CD4-positive, alpha-beta T cell (primary cell): ENCODE data around the gene RSBN1. TPM values are rescaled to one million over a fixed set of nuclear protein-coding genes. Genes with fewer than 3 reads are reported as not detected.

Source experiments
- ATAC-seq: fragments of 200-7000 bp; cut with Tn5 transposase; one replicate; pipeline ENCODE4 v1.10.0; 2022; ENCODE audit warnings: mild to moderate bottlenecking; ENCODE audit not compliant: poor library complexity
- CTCF ChIA-PET: fragments of 350-600 bp; sonication (Branson Sonifier 250); formaldehyde crosslinking; loops from one replicate; lab custom pipeline; 2021; ENCODE audit warnings: antibody characterized with exemption, inconsistent platforms; lab: Charles Lee
- POLR2A ChIA-PET: fragments of 350-600 bp; sonication (Branson Sonifier 250); formaldehyde crosslinking; loops from one replicate; lab custom pipeline; 2021; ENCODE audit warnings: antibody characterized with exemption, inconsistent platforms; lab: Charles Lee
- DNase-seq, 14 experiments: peaks; one replicate each; pipeline ENCODE4 v3.0.0-alpha.2; 2013 to 2020; ENCODE audit warnings: mixed read lengths in 2 of 14
- H3K27ac ChIP-seq, 2 donors: one replicate each; pipeline versions ENCODE4 v1.5.1 to v1.7.0; 2013; ENCODE audit warnings: low read length in 2 of 2, low read depth in 1 of 2, mild to moderate bottlenecking in 1 of 2
- H3K27me3 ChIP-seq, 2 experiments: 1 replicate in 1 of 2; 2 replicates in 1 of 2; pipeline versions ENCODE4 v1.6.1 to v1.7.0; 2013; ENCODE audit warnings: low read length in 2 of 2, control low read depth in 1 of 2, mild to moderate bottlenecking in 1 of 2, moderate library complexity in 1 of 2; ENCODE audit not compliant: insufficient read depth in 2 of 2, control insufficient read depth in 1 of 2
- H3K36me3 ChIP-seq: one replicate; pipeline ENCODE4 v1.6.1; 2013; ENCODE audit warnings: low read length, control low read depth; ENCODE audit not compliant: insufficient read depth
- H3K4me1 ChIP-seq: one replicate; pipeline ENCODE4 v1.6.1; 2013; ENCODE audit warnings: low read length, control low read depth; ENCODE audit not compliant: insufficient read depth
- H3K4me3 ChIP-seq: one replicate; pipeline ENCODE4 v1.5.1; 2013; ENCODE audit warnings: mild to moderate bottlenecking, low read length, moderate library complexity
- H3K9me3 ChIP-seq, 2 experiments: 1 replicate in 1 of 2; 2 replicates in 1 of 2; pipeline versions ENCODE4 v1.6.1 to v1.7.0; 2013; ENCODE audit warnings: low read length in 2 of 2, mild to moderate bottlenecking in 2 of 2, control low read depth in 1 of 2, moderate library complexity in 1 of 2; ENCODE audit not compliant: control insufficient read depth in 1 of 2, insufficient read depth in 1 of 2
- H3K27ac Mint-ChIP-seq: one replicate; pipeline ENCODE4 v1.8.0; 2020; ENCODE audit warnings: mixed read lengths
- H3K27me3 Mint-ChIP-seq: one replicate; pipeline ENCODE4 v1.8.0; 2021; ENCODE audit warnings: mixed read lengths
- H3K36me3 Mint-ChIP-seq: one replicate; pipeline ENCODE4 v1.8.0; 2021; ENCODE audit warnings: low read depth, mixed read lengths
- H3K4me1 Mint-ChIP-seq: one replicate; pipeline ENCODE4 v1.8.0; 2021; ENCODE audit warnings: low read depth, mixed read lengths
- H3K4me3 Mint-ChIP-seq: one replicate; pipeline ENCODE4 v1.8.0; 2020; ENCODE audit warnings: mild to moderate bottlenecking, mixed read lengths
- H3K9me3 Mint-ChIP-seq: one replicate; pipeline ENCODE4 v1.8.0; 2020; ENCODE audit warnings: mixed read lengths
- CTCF ChIP-seq: fragments of 200-600 bp; IDR thresholded peaks from one replicate; pipeline ENCODE4 v1.8.0; 2022; ENCODE audit warnings: antibody characterized with exemption, mild to moderate bottlenecking
- intact Hi-C, 2 experiments: fragments of 100-400 bp; cut with DNase I in 1 of 2; cut with micrococcal nuclease in 1 of 2; formaldehyde crosslinking; loops; one replicate each; pipeline versions ENCODE4 v1.15.1 to v1.9.0; 2023 to 2025; cut with DNase I, micrococcal nuclease
- total RNA-seq, 174 experiments: library from RNA in 2 of 174; stranded (reverse) in 2 of 174; gene quantifications; one replicate each; pipeline ENCODE4 v1.2.3 and lab custom pipeline; 2021 to 2026

RSBN1 gene
- total RNA-seq, 2 experiments from 2014 or later, result 44.2 to 44.6 TPM

GRCh38 chr1:113792986-113793385 is 19.3 kb downstream of the RSBN1 start:
- H3K27me3 ChIP-seq, result no peaks in the 10 kb centered on the region
- ChIA-PET POLR2A (interaction anchor here (1.4 to 1.7 kb wide), 4 partner anchors 9 to 19 kb away, joined by 3 to 11 read pairs (median 8); partner anchors contain the start of gene RSBN1), CTCF (interaction anchor here (1.1 kb wide), 1 partner anchor 720 kb away, joined by 3 read pairs; the partner anchor contains the start of gene LRIG2)
- H3K4me1 ChIP-seq, result peaks cover 20% of the 10 kb centered on the region
- H3K27ac Mint-ChIP-seq, result peak overlapping the region; percentile 70
- no peak overlapping the region for H3K4me3 ChIP-seq
- no peaks in the 10 kb centered on the region for H3K27me3 Mint-ChIP-seq
- intact Hi-C loops, result no loop called here
- DNase-seq (no peak), ATAC-seq (no peak)
- H3K36me3 ChIP-seq, result peaks cover 35% of the 10 kb centered on the region
- H3K4me3 Mint-ChIP-seq, result no peak overlapping the region
- H3K9me3 Mint-ChIP-seq, result no peaks in the 10 kb centered on the region
- TF ChIP-seq CTCF, result no peak
- peaks cover 79% of the 10 kb centered on the region for H3K36me3 Mint-ChIP-seq
- peak overlapping the region in 1 of 2 donors; percentile 61 for H3K27ac ChIP-seq
- H3K4me1 Mint-ChIP-seq, result peaks cover 92% of the 10 kb centered on the region
- no peaks in the 10 kb centered on the region for H3K9me3 ChIP-seq

GRCh38 chr1:113792471-113792870 is 19.8 kb downstream of the RSBN1 start:
- Mint-ChIP-seq H3K27me3 (no peaks in the 10 kb centered on the region), H3K36me3 (peaks cover 74% of the 10 kb centered on the region), H3K27ac (peak overlapping the region; percentile 70), H3K4me1 (peaks cover 92% of the 10 kb centered on the region), H3K4me3 (peak overlapping the region; percentile 36), H3K9me3 (no peaks in the 10 kb centered on the region)
- H3K36me3 ChIP-seq, result peaks cover 31% of the 10 kb centered on the region
- DNase-seq, result peak in 3 of 14 experiments; percentile 28 to 55 (median 35)
- H3K27ac ChIP-seq, result peak overlapping the region in 1 of 2 donors; percentile 61
- ChIA-PET POLR2A (interaction anchor here (0.6 to 1.7 kb wide), 5 partner anchors 9 to 72 kb away, joined by 3 to 11 read pairs (median 6); partner anchors contain the start of gene RSBN1), CTCF (interaction anchor here (0.8 to 1.1 kb wide), 3 partner anchors 9 to 720 kb away, joined by 3 to 5 read pairs (median 3); partner anchors contain the start of gene LRIG2)
- H3K4me1 ChIP-seq, result peaks cover 20% of the 10 kb centered on the region
- intact Hi-C loops, result no loop called here
- H3K4me3 ChIP-seq, result no peak overlapping the region
- TF ChIP-seq CTCF, result no peak
- H3K27me3 ChIP-seq, result no peaks in the 10 kb centered on the region
- peak; percentile 71 for ATAC-seq
- no peaks in the 10 kb centered on the region for H3K9me3 ChIP-seq

- H3K9me3 ChIP-seq, result no peaks in the 10 kb centered on the region
- peaks cover 44% of the 10 kb centered on the region for H3K36me3 Mint-ChIP-seq
- TF ChIP-seq CTCF, result no peak
- ATAC-seq (no peak), DNase-seq (no peak)
- H3K27me3 ChIP-seq, result no peaks in the 10 kb centered on the region
- peaks cover 7% of the 10 kb centered on the region for H3K36me3 ChIP-seq
- H3K27ac Mint-ChIP-seq, result peak overlapping the region; percentile 53
- H3K4me1 ChIP-seq, result peaks cover 33% of the 10 kb centered on the region
- H3K9me3 Mint-ChIP-seq, result no peaks in the 10 kb centered on the region
- H3K27me3 Mint-ChIP-seq, result no peaks in the 10 kb centered on the region
- CTCF ChIA-PET, result interaction anchor here (1.4 kb wide), 1 partner anchor 29 kb away, joined by 3 read pairs; no protein-coding TSS in a partner anchor
- POLR2A ChIA-PET, result interaction anchor here (0.8 to 2.7 kb wide), 2 partner anchors 20 to 23 kb away, joined by 3 to 10 read pairs; partner anchors contain the start of gene RSBN1
- H3K4me3 ChIP-seq, result no peak overlapping the region
- no peak overlapping the region for H3K27ac ChIP-seq
- no peak overlapping the region for H3K4me3 Mint-ChIP-seq
- intact Hi-C loops, result no loop called here
- H3K4me1 Mint-ChIP-seq, result peaks cover 82% of the 10 kb centered on the region
Observed at GRCh38 chr1:113788802-113789201, 23.5 kb downstream of the RSBN1 start.
